KOPT-K1 (cell line): ENCODE data around the gene SCAI.
A peak's percentile ranks its signal among the peaks of the same experiment; 100 is the strongest.
"Not testable (repeated sequence)": the region's sequence is repeated elsewhere in the genome, so short reads cannot be mapped to it uniquely, and the experiment has no call there.

Experiments used
- H3K27ac ChIP-seq: fragments of 200-600 bp; sonication (generic); 2 replicates; pipeline ENCODE4 v1.5.1; 2016; ENCODE audit warnings: antibody characterized with exemption, mild to moderate bottlenecking, low read depth, low read length; ENCODE audit not compliant: poor library complexity, severe bottlenecking
- H3K36me3 ChIP-seq: fragments of 200-600 bp; sonication (generic); 2 replicates; pipeline ENCODE4 v1.5.1; 2017; ENCODE audit warnings: antibody characterized with exemption, mild to moderate bottlenecking, low read length, moderate library complexity; ENCODE audit not compliant: insufficient read depth
- H3K9me3 ChIP-seq: fragments of 200-600 bp; sonication (generic); 2 replicates; pipeline ENCODE4 v1.5.1; 2017; ENCODE audit warnings: antibody characterized with exemption, low read length, mild to moderate bottlenecking; ENCODE audit not compliant: insufficient read depth, poor library complexity, severe bottlenecking

The SCAI gene

DNA sequence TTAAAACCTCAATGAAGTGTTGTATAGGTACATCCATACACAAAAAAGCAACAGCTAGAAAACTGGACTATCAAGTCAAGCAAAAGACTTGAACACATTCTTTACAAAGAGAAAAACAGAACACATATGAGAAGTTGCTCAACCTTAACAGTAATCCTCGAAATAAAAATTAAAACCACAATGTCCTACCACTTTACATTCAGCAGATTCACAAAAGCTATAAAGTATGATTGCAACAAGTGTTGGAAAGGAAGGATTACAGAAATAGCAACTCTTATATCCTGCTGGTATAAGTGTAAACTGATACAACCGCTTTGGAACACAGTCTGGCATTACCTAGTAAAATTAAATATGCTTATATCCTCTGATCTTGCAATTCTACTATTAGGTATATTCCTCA, 173.9 kb downstream of the SCAI start:
- Histone ChIP-seq H3K36me3 (peaks cover 79% of the 10 kb centered on the region), H3K27ac (no peak overlapping the region), H3K9me3 (no peaks in the 10 kb centered on the region)

DNA sequence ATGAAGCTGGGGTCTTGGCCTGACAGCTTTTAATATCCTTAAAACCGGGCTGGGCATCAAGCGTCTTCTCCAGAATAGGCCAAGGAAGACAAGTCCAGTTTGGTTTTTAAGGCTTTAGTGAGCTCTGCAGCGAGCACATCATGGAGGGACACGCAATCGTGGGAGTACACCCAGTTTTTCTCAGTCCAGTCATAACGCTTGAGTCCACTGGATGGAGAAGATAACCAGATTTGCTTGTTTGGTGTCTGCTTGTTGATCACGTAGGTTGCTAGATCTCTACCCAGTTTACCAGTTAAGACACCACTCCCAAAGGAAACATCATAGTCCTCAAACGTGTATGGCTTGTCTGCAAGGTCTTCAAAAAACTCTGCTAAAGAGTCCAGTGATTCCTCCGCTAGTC, 175.1 kb downstream of the SCAI start:
- Histone ChIP-seq H3K27ac (no peak overlapping the region), H3K36me3 (peaks cover 67% of the 10 kb centered on the region), H3K9me3 (no peaks in the 10 kb centered on the region)

- not testable (repeated sequence) for H3K9me3 ChIP-seq
- Histone ChIP-seq H3K27ac (peak overlapping the region; percentile 50), H3K36me3 (peaks cover 47% of the 10 kb centered on the region)
Measured at GRCh38 chr9:124965775-124966568, 177.4 kb downstream of the SCAI start.

- Histone ChIP-seq H3K27ac (no peak overlapping the region), H3K9me3 (no peaks in the 10 kb centered on the region), H3K36me3 (peaks cover 46% of the 10 kb centered on the region)
Measured at GRCh38 chr9:124964604-124965003, 178.7 kb downstream of the SCAI start.

DNA sequence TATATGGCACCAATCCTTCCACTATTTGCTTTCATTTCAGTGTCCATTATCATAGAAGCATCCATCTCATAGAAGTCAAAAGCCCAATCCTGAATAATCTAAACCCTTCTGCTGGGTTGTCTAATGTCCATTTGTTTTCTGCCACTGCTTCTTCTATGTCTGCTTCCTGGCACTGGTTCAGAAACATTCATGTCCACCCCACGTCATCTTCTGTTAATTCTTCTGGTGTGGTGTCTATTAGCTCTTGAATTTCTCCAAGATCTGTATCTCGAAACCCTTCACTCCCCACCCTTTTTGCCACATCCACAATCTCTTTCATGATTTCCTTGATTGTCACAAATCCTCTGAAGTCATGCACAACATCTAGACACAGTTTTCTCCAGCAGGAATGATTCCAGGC, 179.3 kb downstream of the SCAI start:
- H3K9me3 ChIP-seq, result no peaks in the 10 kb centered on the region
- peaks cover 43% of the 10 kb centered on the region for H3K36me3 ChIP-seq
- no peak overlapping the region for H3K27ac ChIP-seq

DNA sequence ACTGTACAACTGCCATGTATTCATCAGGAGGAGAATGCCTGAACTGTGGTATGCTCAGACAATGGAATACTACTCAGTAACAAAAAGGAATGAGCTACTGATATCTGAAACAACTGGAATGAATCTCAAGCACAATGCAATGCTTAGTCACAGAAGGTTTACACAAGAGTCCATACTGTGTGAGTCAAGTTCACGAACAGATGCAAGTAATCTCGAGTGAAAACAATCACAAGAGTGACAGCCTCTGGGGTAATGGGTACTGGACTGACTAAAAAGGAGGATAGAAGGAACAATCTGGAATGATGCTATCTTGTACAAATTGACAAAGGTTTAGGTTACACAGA, 182.9 kb downstream of the SCAI start:
- Histone ChIP-seq H3K9me3 (no peaks in the 10 kb centered on the region), H3K27ac (no peak overlapping the region), H3K36me3 (peaks cover 18% of the 10 kb centered on the region; the same call in 1 of the 2 replicates)

GRCh38 chr9:124959671-124960408, 183.5 kb downstream of the SCAI start:
- H3K36me3 ChIP-seq, result peaks cover 13% of the 10 kb centered on the region; the same call in 1 of the 2 replicates
- not testable (repeated sequence) for H3K27ac ChIP-seq, H3K9me3 ChIP-seq

GRCh38 chr9:124954255-124954654, 189.1 kb downstream of the SCAI start:
- no peak overlapping the region for H3K27ac ChIP-seq
- peaks cover 34% of the 10 kb centered on the region for H3K36me3 ChIP-seq
- no peaks in the 10 kb centered on the region for H3K9me3 ChIP-seq

DNA sequence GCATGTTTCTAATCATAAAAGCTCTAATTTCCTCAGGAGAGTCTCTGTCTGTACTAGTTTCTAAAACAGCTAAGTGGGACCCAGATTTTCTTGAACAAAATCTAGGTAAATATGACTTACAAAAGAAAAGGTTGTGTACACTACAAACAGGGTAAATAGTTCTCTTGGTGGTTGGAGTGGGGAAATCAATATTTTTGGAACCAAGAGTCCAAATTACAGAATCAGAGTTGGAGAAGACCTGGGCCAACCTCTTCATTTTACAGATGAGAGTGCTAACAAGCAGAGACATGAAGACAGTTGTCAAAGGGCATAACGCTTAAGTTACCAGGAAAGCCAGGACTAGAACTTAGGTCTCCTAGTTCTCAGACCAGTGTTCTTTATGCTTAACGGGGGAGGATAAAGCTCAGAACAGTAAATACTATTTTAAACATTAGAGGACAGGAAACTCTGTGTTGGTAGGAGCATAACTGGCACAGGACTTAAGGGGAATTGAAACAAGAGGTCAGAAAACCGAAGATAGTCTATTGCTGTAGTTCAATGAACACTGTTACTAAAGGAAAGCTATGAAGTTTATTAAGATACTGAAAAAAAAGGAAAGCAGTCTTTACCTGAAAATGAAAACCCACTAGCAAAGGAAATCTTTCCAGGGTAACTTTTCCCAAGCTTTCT, 193.1 kb downstream of the SCAI start:
- H3K27ac ChIP-seq, result no peak overlapping the region
- peaks cover 34% of the 10 kb centered on the region for H3K36me3 ChIP-seq

DNA sequence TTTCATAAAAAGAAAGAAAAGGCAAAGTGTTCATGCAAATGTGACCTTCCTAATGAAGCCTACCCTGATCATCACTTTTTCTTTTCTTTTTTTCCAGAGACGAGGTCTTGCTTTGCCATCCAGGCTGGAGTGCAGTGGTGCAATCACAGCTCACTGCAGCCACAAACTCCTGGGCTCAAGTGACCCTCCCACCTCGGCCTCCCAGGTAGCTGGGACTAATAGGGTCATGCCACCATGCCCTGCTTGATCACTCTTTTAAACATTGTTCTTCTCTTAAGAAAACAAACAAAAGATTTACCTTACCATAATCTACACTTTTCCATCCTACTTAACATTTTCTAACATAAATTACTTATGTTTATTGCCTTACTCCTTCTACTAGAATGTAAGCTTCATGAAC, 193.9 kb downstream of the SCAI start:
- H3K9me3 ChIP-seq, result no peaks in the 10 kb centered on the region
- peaks cover 34% of the 10 kb centered on the region for H3K36me3 ChIP-seq
- no peak overlapping the region for H3K27ac ChIP-seq

More for the DNA sequence above, 193.1 kb downstream of the SCAI start:
- no peaks in the 10 kb centered on the region for H3K9me3 ChIP-seq

DNA sequence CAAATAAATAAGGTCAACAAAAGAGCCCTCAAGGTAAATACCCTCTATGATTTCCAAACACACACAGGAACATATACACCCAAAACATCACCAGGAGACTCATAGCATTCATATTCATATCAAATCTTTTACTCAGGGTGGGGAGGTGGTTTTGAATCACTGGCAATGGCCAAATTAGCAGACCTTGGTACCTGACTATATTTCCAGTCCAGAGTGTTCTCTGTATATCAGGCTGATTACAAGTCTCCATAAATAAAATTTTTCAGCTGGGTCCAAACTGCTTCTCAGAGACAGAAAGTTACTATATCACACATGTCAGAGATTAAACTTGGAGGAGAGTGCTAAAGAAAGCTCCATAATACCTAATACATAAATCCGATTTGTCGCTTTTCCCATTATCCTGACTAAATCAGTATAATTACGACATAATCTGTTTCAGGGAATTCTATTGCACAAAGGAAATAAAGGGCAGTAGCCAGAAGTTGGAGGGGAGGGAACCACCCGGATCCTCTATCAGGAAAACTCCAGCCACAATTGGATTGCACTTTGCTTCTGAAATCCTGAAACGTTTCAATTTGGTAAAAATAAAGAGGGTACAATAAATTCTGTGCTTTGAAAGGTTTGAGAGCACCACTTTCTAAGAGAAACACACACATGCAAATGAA, 195.5 kb downstream of the SCAI start:
- H3K36me3 ChIP-seq, result peaks cover 23% of the 10 kb centered on the region
- H3K27ac ChIP-seq, result no peak overlapping the region
- no peaks in the 10 kb centered on the region for H3K9me3 ChIP-seq

DNA sequence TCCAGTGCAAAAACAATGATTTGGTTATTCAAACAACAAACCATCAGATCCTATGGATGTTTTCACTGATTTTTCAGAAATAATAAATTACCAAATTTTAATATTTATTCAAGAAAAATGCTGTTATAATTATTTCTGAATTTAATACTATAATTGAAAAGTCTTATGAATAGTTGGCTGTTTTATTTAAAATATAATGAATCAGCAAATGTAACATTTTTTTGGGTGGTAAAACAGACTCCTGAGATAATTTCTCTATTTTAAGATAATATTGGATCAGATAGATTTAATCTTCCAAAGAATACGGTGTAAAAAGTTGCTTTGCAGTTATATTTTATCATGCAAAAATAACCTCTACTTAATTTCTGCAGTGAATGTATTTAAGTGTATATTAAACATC, 197.2 kb downstream of the SCAI start:
- no peaks in the 10 kb centered on the region for H3K9me3 ChIP-seq
- H3K36me3 ChIP-seq, result peaks cover 7% of the 10 kb centered on the region; the same call in 1 of the 2 replicates
- H3K27ac ChIP-seq, result no peak overlapping the region

DNA sequence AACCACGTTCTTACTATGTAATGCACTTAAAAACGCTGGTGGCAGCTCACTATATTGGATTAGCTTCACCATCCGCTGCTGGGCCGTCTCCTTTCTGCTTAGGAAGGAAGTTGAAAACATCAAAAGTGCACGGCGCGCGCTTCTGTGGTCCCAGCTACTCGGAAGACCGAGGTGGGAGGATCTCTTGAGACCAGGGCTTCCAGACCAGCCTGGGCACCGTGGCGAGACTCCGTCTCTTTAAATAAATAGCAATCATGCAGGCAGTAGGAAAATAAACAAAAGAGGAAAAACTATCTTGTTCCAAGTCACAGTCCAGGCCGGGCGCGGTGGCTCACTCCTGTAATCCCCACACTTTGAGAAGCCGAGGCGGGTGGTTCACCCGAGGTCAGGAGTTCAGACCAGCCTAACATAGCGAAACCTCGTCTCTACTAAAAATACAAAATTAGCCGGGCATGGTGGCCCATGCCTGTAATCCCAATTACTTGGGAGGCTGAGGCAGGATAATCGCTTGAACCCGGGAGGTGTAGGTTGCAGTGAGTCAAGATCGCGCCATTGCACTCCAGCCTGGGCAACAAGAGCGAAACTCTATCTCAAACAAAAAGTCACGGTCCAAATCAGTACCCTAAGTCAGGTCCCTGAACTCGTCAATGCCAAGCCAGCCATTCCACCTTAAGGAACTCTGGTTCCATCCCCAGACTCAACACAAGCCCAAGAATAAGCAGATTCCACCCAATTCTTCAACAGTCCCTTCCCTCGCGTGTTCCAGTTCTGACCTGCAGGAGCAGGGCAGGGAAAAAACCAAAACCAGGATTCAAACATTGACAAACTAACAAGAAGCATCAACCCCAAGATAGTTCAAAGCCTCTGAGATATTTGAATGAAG, 201.4 kb downstream of the SCAI start:
- peak overlapping the region; percentile 92 for H3K27ac ChIP-seq
- H3K9me3 ChIP-seq, result no peaks in the 10 kb centered on the region
- H3K36me3 ChIP-seq, result peaks cover 11% of the 10 kb centered on the region
